ENCODE measurements around the gene ABTB2.

The ABTB2 gene

DNA sequence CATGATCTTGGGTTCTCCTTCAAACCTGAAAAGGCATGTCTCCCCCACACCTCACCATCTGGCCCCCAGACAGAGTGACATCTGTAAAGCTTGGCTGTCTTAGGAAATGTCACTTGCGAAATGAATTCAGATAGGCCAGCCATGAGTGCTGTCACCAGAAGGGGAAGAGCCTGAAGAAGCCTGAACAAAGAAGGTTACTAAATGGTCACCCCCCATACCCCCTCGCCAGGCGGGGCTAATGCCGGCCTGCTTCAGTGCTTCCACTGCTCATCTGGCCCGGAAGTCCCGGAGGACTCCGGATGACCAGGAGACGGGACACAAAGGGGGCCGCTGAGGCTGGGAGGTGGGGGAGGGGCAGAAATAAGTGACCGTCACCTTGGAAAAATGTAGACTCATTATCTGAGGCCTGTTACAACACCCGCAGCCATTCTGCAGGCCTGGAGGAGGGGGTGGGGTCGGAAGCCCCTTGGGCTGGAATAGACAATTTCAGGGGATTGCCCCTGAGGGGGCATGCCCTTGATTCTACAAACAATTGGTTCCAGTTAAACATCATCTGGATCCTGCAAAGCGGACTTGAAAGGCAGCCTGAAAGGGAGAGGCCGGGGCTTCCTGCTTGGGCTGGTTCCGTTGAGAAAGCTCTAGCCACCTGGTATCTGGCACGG is 209.2 kb downstream of the ABTB2 start:
- no peak for DNase-seq (ENCODE audit: low read depth)

DNA sequence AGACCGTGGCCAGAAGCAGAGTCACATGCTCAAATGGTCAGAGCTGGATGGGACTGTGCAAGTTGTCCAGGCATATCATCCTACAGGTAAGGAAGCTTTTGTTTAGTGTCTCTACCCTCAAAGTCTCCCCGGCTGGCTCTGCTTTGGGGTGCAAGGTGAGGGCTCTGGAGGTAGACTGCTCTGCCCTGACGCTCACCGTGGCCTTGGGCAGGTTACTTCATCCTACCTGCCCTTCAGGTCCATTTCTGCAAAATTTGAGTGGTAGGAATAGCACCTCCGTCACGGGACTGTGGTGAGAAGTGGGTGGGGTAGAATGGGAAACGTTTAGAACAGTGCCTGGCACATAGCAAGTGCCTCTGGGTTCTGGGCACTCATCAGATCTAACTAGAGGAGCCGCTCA is 210.2 kb downstream of the ABTB2 start:
- DNase-seq (ENCODE audit: low read depth): no peak

DNA sequence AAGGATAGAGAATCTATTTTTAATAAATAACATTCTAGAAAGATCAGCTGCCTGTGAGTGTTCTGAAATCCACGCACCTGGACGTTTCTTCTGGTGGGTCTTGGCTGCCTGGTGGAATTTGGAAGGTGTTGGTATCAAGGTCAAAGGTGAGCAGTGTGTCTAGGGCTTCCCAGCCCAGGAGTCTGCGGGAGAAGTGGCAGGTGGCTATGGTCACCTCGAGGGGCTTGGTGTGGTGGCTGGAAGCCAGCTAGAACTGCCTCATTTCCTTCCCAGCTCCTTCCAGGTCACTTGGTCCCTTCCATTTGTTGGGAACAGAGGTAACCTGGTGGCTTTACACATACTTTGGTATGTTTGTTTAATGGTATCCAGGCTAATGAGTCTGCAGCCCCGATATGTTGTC is 210.9 kb downstream of the ABTB2 start:
- no peak for DNase-seq (ENCODE audit: low read depth)

DNA sequence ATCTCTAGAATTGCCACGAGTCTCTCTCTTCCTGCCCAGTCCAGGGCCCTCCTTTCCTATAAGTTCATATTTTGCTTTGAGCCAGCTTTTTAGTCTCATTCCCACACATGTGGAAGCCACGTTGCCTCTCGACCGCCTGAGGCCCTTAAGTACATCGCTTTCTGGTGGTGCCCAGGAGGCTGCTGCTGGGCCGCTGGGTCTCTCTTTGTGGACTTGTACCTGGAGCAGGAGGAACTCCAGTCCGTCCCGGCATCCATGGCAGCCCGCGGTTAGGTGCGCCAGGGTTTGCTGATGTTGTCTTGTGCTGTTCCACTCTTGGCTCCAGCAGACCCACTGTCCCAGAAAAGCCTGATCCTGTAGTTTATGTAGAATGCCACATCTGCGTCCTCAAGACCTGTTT is 211.4 kb downstream of the ABTB2 start:
- DNase-seq (ENCODE audit: low read depth): no peak

DNA sequence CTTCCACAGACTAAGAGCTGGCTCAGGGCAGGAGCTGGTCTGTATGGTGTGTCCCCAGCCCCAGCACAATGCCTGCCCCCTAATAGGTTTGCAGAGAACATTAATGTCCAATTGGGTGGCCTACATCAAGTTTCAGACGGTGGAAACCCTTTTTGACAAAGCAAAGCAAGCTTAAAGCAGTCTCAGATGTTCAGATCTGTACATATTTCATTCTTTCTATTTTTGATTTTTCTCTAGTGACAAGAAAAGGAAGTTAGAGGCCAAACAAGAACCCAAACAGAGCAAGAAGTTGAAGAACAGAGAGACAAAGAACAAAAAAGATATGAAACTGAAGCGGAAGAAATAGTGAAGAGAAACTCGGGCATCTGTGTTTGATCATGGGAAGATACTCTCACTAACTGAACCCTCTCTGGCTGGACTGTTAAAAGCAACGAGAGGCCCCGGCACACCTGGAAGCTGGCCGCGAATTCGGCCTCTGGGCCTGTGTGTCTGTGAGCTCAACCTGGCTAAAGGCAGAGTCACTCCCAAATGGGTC is 211.9 kb downstream of the ABTB2 start:
- no peak for DNase-seq (ENCODE audit: low read depth)

DNA sequence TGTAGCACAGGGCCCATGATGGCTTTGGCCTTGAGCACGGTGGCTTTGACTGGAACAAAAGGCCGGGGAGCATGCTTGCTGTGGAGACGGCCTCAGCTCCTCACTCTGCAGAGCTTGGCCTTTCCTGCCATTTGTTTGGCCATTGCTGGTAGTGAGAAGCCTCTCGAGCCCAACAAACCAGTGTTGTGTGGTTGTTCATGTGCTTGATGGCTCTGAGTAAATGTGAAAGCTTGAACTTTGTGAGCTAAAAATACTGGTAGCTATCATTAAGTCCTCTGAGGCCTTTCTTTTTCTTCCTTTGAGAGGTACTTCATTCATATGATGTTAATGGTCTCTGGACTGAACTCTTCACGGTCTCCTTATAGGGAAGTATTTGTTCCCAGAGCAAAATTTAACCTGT is 212.7 kb downstream of the ABTB2 start:
- DNase-seq (ENCODE audit: low read depth): no peak

DNA sequence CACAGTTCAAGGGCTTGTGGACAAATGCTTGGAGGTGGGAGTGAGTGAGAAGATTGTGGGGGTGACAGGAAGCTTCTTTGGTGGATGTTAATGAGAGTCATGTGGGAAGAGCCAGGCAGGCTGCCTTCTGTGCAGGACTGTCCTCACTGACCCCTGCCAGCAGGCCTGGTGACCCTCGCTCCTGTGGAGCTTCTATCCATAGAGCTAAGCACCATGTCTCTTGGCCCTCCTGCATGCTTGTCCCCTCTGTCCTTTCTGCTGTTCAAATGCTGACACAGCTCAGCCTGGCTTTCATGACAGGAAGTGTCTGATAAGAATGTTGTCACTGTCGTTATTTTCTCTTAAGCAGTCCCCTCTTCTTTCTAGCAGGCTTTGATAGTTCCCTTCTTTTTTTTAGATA is 214.8 kb downstream of the ABTB2 start:
- no peak for DNase-seq (ENCODE audit: low read depth)

DNA sequence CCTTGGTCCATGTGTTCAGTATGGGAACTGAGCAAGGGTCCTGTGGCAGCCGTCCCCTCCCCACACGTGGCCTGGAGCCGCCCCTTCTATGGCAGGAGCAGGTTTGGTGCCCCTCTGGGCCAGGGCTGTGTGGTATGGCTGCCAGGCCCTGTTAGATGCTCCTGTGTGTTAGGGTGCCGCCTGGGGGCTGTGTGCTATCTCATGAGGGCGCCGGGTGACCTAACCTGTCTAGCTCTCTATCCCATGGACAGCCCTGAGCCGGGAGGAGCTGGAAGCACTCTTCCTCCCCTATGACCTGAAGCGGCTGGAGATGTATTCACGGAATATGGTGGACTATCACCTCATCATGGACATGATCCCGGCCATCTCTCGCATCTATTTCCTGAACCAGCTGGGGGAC is 217.7 kb downstream of the ABTB2 start:
- no peak for DNase-seq (ENCODE audit: low read depth)

DNA sequence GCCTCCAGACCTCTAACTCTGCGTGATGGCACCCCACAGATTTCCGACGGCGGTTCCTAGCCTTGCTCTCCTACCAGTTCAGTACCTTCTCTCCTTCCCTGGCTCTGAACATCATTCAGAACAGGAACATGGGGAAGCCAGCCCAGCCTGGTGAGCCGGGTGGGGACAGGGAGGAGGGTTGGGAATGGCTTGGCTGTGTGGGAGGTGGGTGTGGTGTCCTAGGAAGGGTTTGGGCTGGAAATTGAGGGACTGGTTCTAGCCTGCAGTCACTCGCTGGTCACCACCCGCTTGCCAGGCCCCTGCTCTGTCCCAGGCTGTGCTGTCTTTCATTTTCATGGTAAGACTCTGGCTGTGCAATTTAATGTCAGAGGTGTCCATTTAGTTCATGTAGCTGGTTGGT is 218.5 kb downstream of the ABTB2 start:
- DNase-seq (ENCODE audit: low read depth): no peak

DNA sequence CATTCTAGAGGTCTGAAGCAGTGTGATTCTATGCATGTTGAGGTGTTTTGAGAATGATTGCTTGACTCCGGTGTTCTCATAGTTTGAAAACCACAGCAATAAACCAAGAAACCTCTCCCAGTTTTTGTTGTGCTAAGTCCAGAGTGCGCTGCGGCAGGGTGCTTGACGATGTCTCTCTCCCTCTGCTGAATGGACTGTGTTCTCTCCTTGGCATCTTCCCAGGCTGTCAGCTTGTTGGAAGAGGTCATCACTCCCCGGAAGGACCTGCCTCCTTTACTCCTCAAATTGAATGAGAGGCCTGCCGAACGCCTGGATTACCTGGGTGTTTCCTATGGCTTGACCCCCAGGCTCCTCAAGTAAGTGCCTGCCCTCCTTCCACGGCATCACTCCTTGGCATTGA is 221.4 kb downstream of the ABTB2 start:
- no peak for DNase-seq (ENCODE audit: low read depth)

DNA sequence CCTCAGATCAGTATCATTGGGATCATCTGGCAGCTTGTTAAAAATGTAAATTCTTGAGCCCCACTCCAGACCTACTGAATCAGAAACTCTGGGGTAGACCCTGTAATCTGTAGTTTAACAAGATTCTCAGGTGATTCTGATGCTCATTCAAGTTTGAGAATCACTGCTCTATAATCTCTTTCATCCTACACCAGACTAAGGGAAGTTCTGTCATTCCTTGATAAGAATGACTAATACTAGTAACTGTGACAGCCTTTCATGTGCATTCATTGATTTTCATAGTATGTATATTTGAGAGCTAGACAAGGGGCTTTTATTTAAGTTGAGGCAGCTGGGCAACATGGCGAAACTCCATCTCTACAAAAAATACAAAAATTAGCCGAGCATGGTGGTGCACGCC is 222.4 kb downstream of the ABTB2 start:
- DNase-seq (ENCODE audit: low read depth): no peak

DNA sequence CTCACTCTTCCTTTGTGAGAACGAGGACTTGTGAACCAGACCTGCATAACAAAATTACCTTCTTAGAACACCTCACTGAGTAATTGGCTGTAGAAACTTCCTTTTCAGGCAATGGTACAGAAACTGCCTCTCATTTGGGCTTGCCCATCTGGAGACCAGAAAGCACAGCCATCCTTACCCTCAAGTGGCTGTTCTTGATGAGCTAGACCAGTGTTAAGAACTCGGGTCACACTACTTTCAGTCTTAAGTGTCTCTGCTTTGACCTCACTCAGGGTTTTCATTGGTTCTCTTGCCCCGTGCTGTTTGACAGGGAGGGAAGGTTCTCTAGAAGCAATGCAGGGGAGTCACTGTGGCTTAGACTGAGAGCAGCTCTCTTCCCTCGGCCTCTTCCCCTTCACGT is 223.0 kb downstream of the ABTB2 start:
- no peak for DNase-seq (ENCODE audit: low read depth)

DNA sequence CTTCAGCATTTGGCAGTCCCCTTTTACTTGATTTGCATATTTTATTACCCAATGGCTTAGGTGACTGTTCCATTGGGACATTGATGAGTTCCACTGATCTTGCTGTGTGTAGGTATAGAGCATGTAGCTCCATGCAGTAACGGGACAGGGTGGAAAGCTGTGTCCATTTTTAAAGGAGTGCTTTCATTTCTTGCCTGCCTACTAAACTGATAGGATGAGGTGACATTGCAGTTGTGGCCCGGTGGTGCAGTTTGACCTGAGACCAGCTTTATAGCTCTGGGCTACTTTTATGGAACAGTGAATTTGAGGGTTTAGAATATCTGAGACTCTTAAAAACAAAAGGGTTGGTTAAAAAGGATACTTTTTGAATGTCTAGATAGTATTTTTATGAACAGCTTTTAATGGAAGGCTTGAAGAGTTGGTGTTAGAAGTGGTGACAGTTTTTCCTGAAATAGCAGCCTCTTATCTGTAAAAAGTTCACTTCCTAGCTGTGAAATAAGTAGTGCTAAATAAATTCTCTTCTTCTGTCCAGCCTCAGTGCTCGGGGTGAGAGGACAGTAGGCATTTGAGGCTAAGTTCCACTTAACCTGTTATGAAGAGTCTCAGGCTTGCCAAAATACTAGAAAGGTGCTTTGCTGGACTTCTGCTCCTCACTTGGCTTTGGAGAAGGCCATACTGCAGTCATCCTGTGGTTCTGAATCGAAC is 225.4 kb downstream of the ABTB2 start:
- no peak for DNase-seq (ENCODE audit: low read depth)

DNA sequence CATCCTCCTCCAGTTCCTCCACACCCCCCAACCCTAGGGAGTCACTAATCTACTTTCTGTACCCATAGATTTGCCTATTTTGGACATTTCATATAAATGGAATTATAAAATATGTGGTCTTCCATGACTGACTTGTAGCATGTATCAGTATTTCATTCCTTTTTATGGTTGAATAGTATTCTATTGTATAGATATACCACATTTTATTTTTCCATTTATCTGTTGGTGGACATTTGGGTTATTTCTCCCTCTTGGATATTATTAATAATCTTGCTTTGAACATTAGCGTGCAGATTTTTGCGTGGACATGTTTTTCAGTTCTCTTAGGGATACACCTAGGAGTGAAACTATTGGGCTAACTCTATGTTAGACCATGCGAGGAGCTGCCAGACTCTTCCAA is 229.0 kb downstream of the ABTB2 start:
- no peak for DNase-seq (ENCODE audit: low read depth)

DNA sequence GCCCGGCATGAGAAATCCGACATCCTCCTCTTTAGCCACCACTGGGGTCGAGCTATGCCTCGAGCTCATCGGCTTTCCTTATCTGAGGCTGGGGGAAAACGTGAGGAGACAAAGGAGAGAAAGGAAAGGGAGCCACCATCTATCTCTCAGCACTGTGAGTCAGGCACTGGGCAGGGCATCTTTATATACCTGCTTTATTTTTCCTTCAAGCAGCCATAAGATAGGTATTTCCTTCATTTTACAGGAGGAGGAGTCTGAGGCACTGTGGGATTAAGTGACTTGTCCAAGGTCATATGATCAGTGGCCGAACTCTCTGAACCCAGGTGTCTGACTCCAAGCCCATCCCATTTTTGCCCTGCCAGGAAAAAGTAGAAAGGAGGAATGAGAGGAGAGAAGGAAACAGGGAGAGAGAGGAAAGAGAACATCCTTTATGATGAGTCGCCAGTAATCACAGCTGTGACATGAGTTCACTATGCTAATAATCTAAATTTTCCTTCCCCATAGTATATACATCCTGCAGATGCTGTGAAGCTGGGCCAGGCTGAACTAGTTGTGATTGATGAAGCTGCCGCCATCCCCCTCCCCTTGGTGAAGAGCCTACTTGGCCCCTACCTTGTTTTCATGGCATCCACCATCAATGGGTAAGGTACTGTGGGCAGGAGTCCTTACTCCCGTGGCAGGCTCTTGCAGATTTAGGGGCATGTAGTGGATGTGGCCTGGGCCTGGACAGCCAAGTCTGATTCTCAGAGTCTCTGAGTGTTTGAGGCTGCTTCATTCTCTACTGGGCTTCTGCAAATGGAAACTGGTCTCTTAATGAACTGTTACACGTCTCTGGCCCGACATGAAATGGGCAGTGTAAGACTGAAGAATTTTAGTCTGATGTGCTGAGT is 230.6 kb downstream of the ABTB2 start:
- no peak for DNase-seq (ENCODE audit: low read depth)

DNA sequence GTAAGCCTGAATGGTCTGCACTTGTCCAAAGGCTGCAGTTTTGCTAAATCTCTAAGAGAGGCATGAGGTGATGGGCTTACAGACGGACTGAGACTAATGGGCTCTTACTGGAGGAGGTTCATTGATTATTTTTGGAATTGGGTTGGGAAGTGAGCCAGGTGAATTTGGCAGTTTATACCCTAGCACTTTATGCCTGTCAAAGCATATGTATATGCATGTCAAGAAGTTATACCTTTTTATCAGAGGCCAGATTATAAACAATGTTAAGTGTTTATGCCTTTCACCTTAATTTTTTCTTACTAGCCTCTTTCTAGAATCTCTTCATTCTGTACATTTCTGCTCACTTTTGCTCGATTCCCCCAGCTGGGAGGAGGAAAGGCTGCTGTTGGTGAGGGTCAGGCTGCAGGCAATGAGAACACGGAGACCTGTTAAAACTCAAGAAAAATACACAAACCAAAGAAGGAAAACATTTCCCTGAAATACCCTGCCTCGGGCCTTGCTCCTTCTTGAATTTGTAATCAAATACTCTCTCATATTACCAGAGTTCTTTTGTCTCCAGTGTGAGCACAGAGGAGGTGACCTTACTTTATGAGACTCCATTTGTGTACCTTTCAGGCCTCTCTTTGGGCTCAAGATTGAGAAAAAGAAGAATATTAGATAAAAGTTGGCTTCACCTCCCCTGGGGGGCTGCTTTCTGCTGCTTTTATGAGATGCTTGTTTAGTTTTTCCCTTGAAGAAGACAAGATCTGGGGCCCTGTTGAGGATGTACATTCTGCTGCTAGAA is 232.7 kb downstream of the ABTB2 start:
- DNase-seq (ENCODE audit: low read depth): no peak

DNA sequence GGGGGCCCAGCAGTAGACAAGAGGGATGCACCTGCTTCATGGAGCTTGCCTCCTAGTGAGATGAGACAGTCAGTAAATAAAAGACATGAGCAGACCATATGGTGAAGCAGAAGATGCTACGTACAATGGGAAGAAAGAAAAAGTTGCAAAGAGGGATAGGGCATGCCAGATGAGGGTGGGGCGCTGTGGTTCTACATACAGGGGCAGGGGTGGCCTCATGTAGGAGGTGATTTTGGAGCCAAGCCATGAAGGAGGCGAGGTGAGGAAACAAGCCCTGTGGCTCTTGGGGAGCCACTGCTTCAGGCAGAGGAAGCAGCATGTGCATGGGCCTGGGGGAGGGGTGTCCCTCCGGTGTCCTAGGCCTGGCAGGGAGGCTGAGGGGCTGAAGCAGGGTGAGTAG is 237.2 kb downstream of the ABTB2 start:
- DNase-seq (ENCODE audit: low read depth): no peak

DNA sequence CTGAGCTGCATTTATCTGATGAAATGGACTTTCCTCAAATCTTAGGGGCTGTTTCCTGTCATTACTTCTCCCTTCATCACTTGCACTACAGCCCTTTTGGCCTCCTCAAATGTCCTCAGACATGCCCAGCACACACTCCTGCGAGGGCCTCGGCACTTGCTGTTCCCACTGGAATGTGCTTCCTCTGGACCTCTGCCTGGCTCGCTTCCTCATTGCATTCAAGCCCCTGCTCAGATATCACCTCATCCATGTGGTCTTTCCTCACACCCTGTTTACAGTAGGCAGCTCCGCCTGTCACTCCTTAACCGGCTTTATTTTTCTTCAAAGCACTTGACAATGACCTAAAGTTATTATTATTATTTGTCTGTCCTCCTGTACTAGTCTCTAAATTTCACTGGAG is 243.3 kb downstream of the ABTB2 start:
- no peak for DNase-seq (ENCODE audit: low read depth)

DNA sequence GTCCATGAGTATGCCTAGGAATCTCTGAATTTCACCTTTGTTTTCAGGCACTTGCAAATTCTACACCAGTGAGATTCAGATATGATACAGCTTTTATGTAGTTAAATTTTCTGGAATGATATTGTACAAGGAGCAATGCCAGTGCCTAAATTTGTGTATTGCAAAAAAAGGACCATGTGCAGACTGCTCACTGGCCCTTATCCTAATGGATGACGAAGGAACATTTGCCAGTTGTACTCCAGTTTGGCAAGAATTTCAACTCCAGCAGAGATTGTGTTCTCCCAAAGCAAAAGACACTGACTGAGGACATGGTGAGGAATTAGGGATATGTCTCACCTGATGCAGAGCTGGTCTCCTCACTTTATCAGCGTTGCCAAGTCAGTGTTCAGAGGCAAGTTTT is 243.8 kb downstream of the ABTB2 start:
- DNase-seq (ENCODE audit: low read depth): no peak

DNA sequence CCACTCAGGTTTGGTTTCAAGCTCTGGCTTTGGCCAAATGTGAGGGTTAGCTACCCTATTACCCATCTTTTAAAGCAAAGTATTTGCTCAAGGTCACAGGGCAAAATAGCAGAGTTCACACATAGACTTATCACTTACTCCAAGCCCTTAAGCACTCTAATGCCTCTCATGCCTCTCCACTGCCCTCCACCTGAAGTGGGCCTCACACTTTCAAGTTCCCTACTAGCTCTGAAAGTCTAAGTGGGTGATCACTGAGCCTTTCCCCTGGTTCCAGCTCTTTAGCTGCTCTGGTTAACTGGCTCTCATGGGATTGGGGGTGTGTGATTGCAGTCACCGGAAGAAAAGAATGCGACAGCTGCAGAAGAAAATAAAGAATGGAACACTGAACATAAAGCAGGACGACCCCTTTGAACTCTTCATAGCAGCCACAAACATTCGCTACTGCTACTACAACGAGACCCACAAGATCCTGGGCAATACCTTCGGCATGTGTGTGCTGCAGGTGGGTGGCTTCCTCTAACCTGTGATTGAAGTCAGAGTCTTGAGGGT is 246.0 kb downstream of the ABTB2 start:
- no peak for DNase-seq (ENCODE audit: low read depth)

DNA sequence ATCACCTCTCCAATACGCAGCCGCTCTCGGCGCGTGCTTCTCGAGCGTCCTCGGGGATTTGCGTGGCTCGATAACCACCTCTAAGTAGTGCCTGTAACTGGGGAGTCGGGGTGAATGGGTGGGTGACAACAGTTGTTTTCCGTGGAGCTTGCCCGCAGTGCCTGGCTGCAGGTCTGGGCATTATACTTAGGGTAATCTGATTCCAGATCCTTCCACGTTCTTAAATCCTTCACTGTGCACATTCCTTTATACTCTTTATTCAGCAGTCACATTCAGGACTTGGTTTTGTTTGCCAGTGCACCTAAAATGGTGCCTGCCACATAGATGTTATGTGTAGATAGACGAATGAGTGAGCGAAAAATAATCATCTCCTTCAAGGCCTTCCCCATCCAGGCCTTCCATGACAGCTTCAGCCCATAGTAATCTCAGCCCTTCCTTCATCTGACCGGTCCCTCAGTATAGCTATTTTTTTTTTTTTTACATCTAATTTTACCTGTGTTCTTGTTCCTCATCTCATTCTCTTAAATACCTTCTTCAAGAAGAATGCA is 251.8 kb downstream of the ABTB2 start:
- no peak for DNase-seq (ENCODE audit: low read depth)

All from stimulated activated CD8-positive, alpha-beta memory T cell treated with anti-CD3 and anti-CD28 coated beads, Interleukin-15, amount 100 ng/mL, for 1 hour (primary cell).